Measurements from ENCODE around the gene BBS1. TPM values are rescaled to one million over a fixed set of nuclear protein-coding genes. Genes with fewer than 3 reads are reported as not detected.

BBS1 gene
- total RNA-seq, 1 experiment from 2014 or later = 47.1 TPM

GRCh38 chr11:66493130-66493529, 17.3 kb upstream of the BBS1 start:
- intact Hi-C loops (cut with micrococcal nuclease; ENCODE audit: unreplicated experiment) = no loop called here
- no peaks in the 10 kb centered on the region for H3K9me3 ChIP-seq
- no peak overlapping the region for H3K4me3 Mint-ChIP-seq (ENCODE audit: unreplicated experiment)
- POLR2A ChIA-PET = interaction anchor here (0.8 kb wide), 1 partner anchor 13 kb away, joined by 3 read pairs; the partner anchor contains the start of gene DPP3
- no peak overlapping the region for H3K27ac Mint-ChIP-seq (ENCODE audit: unreplicated experiment)
- no peaks in the 10 kb centered on the region for H3K27me3 Mint-ChIP-seq (ENCODE audit: insufficient read depth, unreplicated experiment)
- no peaks in the 10 kb centered on the region for H3K9me3 Mint-ChIP-seq (ENCODE audit: unreplicated experiment)
- BruUV-seq (replicated peaks) = no TSS peak
- no peak overlapping the region for H3K4me3 ChIP-seq (ENCODE audit: low read depth, low read length)
- DNase-seq = no peak
- no peaks in the 10 kb centered on the region for H3K4me1 Mint-ChIP-seq (ENCODE audit: low read depth, unreplicated experiment)
- TF ChIP-seq CTCF (IDR thresholded peaks at IDR 0.05; ENCODE audit: insufficient read depth in 1 of 2, low read depth in 1 of 2, low read length in 1 of 2, severe bottlenecking in 1 of 2, unreplicated experiment in 1 of 2) = no peak
- CTCF ChIA-PET = interaction anchor here (1.1 to 1.7 kb wide), 3 partner anchors 9 to 55 kb away, joined by 3 to 7 read pairs (median 6); partner anchors contain the start of genes DPP3 and MRPL11
- no peaks in the 10 kb centered on the region for H3K27me3 ChIP-seq (replicated peaks; ENCODE audit: control insufficient read depth, insufficient read depth, low read length)
- peaks cover 15% of the 10 kb centered on the region for H3K4me1 ChIP-seq
- peaks cover 56% of the 10 kb centered on the region for H3K36me3 Mint-ChIP-seq (ENCODE audit: insufficient read depth, unreplicated experiment)
- H3K36me3 ChIP-seq (ENCODE audit: control insufficient read depth, insufficient read depth, low read length) = peaks cover 5% of the 10 kb centered on the region

- no TSS peak for BruUV-seq (replicated peaks)
- Mint-ChIP-seq H3K9me3 (ENCODE audit: unreplicated experiment) (no peaks in the 10 kb centered on the region), H3K27ac (ENCODE audit: unreplicated experiment) (no peak overlapping the region), H3K4me3 (ENCODE audit: unreplicated experiment) (no peak overlapping the region), H3K4me1 (ENCODE audit: low read depth, unreplicated experiment) (no peaks in the 10 kb centered on the region), H3K27me3 (ENCODE audit: insufficient read depth, unreplicated experiment) (no peaks in the 10 kb centered on the region), H3K36me3 (ENCODE audit: insufficient read depth, unreplicated experiment) (peaks cover 54% of the 10 kb centered on the region)
- ChIA-PET POLR2A (no interaction called here), CTCF (no interaction called here)
- H3K36me3 ChIP-seq (ENCODE audit: control insufficient read depth, insufficient read depth, low read length) = peaks cover 3% of the 10 kb centered on the region
- H3K9me3 ChIP-seq = no peaks in the 10 kb centered on the region
- H3K4me3 ChIP-seq (ENCODE audit: low read depth, low read length) = no peak overlapping the region
- DNase-seq = no peak
- intact Hi-C loops (cut with micrococcal nuclease; ENCODE audit: unreplicated experiment) = no loop called here
- H3K4me1 ChIP-seq = peaks cover 22% of the 10 kb centered on the region
- H3K27me3 ChIP-seq (replicated peaks; ENCODE audit: control insufficient read depth, insufficient read depth, low read length) = no peaks in the 10 kb centered on the region
- TF ChIP-seq CTCF (IDR thresholded peaks at IDR 0.05; ENCODE audit: insufficient read depth in 1 of 2, low read depth in 1 of 2, low read length in 1 of 2, severe bottlenecking in 1 of 2, unreplicated experiment in 1 of 2) = no peak
Observed at GRCh38 chr11:66494458-66494857, 16.0 kb upstream of the BBS1 start.

GRCh38 chr11:66494935-66495334, 15.5 kb upstream of the BBS1 start:
- H3K4me3 ChIP-seq (ENCODE audit: low read depth, low read length) = no peak overlapping the region
- peaks cover 3% of the 10 kb centered on the region for H3K36me3 ChIP-seq (ENCODE audit: control insufficient read depth, insufficient read depth, low read length)
- H3K4me3 Mint-ChIP-seq (ENCODE audit: unreplicated experiment) = no peak overlapping the region
- ChIA-PET POLR2A (no interaction called here), CTCF (interaction anchor here (0.6 kb wide), 1 partner anchor 209 kb away, joined by 3 read pairs; no protein-coding TSS in a partner anchor)
- TF ChIP-seq CTCF (IDR thresholded peaks at IDR 0.05; ENCODE audit: insufficient read depth in 1 of 2, low read depth in 1 of 2, low read length in 1 of 2, severe bottlenecking in 1 of 2, unreplicated experiment in 1 of 2) = peak in 1 of 2 experiments; percentile 62
- no peaks in the 10 kb centered on the region for H3K4me1 Mint-ChIP-seq (ENCODE audit: low read depth, unreplicated experiment)
- intact Hi-C loops (cut with micrococcal nuclease; ENCODE audit: unreplicated experiment) = loop anchor here (1.0 kb wide), 1 partner anchor 183 kb away; no protein-coding TSS in a partner anchor
- H3K9me3 Mint-ChIP-seq (ENCODE audit: unreplicated experiment) = no peaks in the 10 kb centered on the region
- peaks cover 22% of the 10 kb centered on the region for H3K4me1 ChIP-seq
- no peak overlapping the region for H3K27ac Mint-ChIP-seq (ENCODE audit: unreplicated experiment)
- BruUV-seq (replicated peaks) = no TSS peak
- DNase-seq = peak; percentile 69
- H3K27me3 Mint-ChIP-seq (ENCODE audit: insufficient read depth, unreplicated experiment) = no peaks in the 10 kb centered on the region
- no peaks in the 10 kb centered on the region for H3K9me3 ChIP-seq
- H3K36me3 Mint-ChIP-seq (ENCODE audit: insufficient read depth, unreplicated experiment) = peaks cover 55% of the 10 kb centered on the region
- no peaks in the 10 kb centered on the region for H3K27me3 ChIP-seq (replicated peaks; ENCODE audit: control insufficient read depth, insufficient read depth, low read length)

Data from Caco-2 (cell line).